H1 (cell line): ENCODE data around the gene CKB.

Experiments
- CTCF ChIP-seq, 3 experiments: IDR thresholded peaks; 1 replicate in 2 of 3; 2 replicates in 1 of 3; pipeline versions ENCODE4 v1.5.1 to v1.6.1; 2011; ENCODE audit warnings: low read length in 3 of 3, mild to moderate bottlenecking in 3 of 3, inconsistent platforms in 2 of 3, low read depth in 1 of 3, moderate library complexity in 1 of 3; ENCODE audit not compliant: insufficient read depth in 1 of 3; ENCODE audit errors: control extremely low read depth in 1 of 3
- EGR1 ChIP-seq: IDR thresholded peaks from 2 replicates; pipeline ENCODE4 v1.6.1; 2011; ENCODE audit warnings: low read depth, low read length, borderline replicate concordance
- RBBP5 ChIP-seq: IDR thresholded peaks from 2 replicates; pipeline ENCODE4 v1.7.1; 2012; ENCODE audit warnings: low read depth, mild to moderate bottlenecking, inconsistent platforms, low read length, moderate library complexity, borderline replicate concordance
- USF2 ChIP-seq: IDR thresholded peaks from 2 replicates; pipeline ENCODE4 v1.6.1; 2011; ENCODE audit warnings: low read length, improper control_type of control experiment

GRCh38 chr14:103489621-103490020, 33.0 kb downstream of the CKB start:
- TF ChIP-seq RBBP5 = no peak
- TF ChIP-seq CTCF (IDR thresholded peaks at IDR 0.05; ENCODE audit: control extremely low read depth in 1 of 3, insufficient read depth in 1 of 3, low read depth in 1 of 3, low read length in 3 of 3) = no peak
- no peak for TF ChIP-seq EGR1
- no peak for TF ChIP-seq USF2
